HG02610 (cell line): ENCODE results near the gene SLAMF6.
"Not testable (repeated sequence)": the region's sequence is repeated elsewhere in the genome, so short reads cannot be mapped to it uniquely, and the experiment has no call there.

Source experiments
- ATAC-seq: cut with Tn5 transposase; IDR thresholded peaks from one replicate; pipeline ENCODE4 v1.9.1; 2021; ENCODE audit warnings: mild to moderate bottlenecking, moderate library complexity; ENCODE audit not compliant: unreplicated experiment

SLAMF6 gene

GRCh38 chr1:160542303-160542945 lies 19.4 kb upstream of the SLAMF6 start:
- no peak for ATAC-seq

GRCh38 chr1:160541622-160542302 lies 18.7 kb upstream of the SLAMF6 start:
- no peak for ATAC-seq

- ATAC-seq, result no peak
Observed at GRCh38 chr1:160540859-160541233, 17.8 kb upstream of the SLAMF6 start.

GRCh38 chr1:160539990-160540858 lies 17.2 kb upstream of the SLAMF6 start:
- ATAC-seq, result peak; percentile 93

- no peak for ATAC-seq
Observed at GRCh38 chr1:160539684-160539989, 16.6 kb upstream of the SLAMF6 start.

GRCh38 chr1:160538985-160539651 lies 16.1 kb upstream of the SLAMF6 start:
- no peak for ATAC-seq

DNA sequence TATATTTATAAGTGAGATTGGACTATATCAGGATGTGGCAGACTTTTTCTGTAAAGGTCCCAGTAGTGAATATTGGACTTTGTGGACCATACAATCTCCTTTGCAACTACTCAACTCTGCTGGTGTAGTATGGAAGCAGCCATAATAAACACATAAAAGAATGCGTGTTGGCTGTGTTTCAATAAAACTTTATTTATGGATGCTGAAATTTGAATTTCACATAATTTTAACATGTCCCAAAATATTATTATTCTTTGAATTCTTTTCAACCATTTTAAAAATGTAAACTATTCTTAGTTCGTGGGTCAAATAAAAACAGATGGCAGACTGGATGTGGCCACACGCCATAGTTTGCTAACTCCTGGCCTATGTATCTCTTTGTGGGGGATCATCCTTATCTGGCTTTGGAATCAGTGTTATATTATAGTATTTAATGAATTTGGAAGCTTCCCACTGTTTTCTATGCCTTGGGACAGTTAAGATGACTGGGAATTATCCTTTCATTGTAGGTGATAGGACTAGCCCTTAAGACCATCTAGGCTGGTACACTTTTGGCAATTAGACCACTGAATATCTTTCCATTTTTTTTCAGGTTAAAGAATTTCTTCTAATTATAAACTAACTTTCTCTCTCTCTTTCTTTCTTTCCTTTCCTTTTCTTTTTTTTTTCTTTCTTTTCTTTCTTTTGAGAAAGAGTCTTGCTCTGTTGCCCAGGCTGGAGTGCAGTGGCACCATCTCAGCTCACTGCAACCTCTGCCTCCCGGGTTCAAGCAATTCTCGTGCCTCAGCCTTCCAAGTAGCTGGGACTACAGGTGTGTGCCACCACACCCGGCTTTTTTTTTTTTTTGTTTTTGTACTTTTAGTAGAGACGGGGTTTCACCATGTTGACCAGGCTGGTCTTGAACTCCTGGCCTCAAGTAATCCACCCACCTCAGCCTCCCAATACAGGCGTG lies 14.9 kb upstream of the SLAMF6 start:
- no peak for ATAC-seq

GRCh38 chr1:160534823-160535605 lies 12.0 kb upstream of the SLAMF6 start:
- ATAC-seq, result no peak

DNA sequence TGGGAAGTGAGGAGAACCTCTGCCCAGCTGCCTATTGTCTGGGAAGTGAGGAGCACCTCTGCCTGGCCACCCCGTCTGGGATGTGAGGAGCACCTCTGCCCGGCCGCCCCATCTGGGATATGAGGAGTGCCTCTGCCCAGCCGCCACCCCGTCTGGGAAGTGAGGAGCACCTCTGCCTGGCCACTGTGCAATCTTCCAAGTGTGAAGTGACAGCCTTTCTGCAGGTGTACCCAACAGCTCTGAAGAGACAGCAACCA lies 9.4 kb upstream of the SLAMF6 start:
- not testable (repeated sequence) for ATAC-seq

- ATAC-seq, result not testable (repeated sequence)
Observed at GRCh38 chr1:160531809-160532556, 8.9 kb upstream of the SLAMF6 start.

DNA sequence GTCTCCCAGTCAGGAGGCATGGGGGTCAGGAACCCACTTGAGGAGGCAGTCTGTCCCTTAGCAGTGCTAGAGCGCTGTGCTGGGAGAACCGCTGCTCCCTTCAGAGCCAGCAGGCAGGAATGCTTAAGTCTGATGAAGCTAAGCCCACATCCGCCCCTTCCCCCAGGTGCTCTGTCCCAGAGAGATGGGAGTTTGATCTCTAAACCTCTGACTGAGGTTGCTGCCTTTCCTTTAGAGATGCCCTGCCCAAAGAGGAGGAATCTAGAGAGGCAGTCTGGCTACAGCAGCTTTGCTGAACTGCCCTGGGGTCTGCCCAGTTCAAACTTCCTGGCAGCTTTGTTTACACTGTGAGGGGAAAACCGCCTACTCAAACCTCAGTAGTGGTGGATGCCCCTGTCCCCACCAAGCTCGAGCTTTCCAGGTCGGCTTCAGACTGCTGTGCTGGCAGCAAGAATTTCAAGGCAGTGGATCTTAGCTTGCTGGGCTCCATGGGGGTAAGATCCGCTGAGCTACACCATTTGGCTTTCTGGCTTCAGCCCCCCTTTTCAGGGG lies 6.4 kb upstream of the SLAMF6 start:
- not testable (repeated sequence) for ATAC-seq

GRCh38 chr1:160523789-160524188 lies 734 bp upstream of the SLAMF6 start:
- ATAC-seq, result not testable (repeated sequence)

DNA sequence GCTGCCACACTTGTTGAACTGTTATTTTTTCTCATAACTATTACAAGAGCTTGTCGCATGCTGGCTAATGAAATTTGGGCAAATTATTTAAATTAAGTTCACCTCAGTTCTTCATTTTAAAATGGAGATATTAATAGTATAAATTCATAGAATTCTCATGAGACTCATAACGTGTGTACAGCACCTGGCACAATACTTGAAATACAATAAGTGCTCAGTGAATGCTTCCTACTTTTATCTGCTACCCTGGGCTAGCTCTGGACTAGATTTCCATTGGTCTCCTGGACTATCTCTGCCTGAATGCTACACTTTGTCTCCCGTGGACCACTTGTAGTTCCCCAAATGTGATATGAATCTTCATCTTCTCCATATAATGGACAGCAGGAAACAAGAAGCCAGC lies 919 bp downstream of the SLAMF6 start:
- ATAC-seq, result no peak

DNA sequence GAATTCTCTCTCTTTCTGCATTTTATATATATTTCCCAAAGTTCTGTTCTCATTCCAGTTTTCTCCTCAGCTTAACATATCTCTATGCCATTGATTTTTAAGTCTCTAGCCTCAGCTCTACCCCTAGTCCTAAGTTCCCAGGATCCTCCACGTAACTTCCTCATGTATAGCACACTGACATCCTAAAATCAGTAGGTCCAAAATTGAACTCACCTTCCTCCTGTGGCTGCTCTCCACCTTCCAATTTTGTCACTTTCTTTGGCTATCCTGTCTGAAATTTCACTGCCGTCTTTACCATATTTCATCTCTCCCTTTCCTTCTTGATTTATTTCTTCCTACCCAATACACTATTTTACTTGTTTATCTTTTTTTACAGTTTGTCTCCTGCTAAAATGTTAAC lies 1.5 kb downstream of the SLAMF6 start:
- no peak for ATAC-seq

GRCh38 chr1:160520999-160521398 lies 2.1 kb downstream of the SLAMF6 start:
- no peak for ATAC-seq

DNA sequence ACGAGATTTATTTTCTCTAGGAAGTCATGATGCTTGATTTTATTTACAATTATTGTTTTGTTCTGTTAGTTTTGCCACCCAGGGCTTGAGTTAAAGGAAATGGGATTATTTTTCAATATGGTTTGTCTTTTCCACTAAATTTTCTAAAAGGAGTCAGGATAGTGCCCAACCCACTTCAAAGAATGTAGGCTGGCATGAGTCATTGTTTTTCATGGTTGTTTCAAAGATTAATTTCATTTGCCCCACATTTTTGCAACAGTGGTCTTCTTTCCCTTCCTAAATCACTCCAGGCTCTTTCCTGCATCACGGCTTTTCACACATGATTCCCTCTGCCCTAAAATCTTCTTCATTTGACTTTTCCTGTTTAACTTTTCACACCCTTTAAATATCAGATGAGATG lies 2.5 kb downstream of the SLAMF6 start:
- ATAC-seq, result no peak

DNA sequence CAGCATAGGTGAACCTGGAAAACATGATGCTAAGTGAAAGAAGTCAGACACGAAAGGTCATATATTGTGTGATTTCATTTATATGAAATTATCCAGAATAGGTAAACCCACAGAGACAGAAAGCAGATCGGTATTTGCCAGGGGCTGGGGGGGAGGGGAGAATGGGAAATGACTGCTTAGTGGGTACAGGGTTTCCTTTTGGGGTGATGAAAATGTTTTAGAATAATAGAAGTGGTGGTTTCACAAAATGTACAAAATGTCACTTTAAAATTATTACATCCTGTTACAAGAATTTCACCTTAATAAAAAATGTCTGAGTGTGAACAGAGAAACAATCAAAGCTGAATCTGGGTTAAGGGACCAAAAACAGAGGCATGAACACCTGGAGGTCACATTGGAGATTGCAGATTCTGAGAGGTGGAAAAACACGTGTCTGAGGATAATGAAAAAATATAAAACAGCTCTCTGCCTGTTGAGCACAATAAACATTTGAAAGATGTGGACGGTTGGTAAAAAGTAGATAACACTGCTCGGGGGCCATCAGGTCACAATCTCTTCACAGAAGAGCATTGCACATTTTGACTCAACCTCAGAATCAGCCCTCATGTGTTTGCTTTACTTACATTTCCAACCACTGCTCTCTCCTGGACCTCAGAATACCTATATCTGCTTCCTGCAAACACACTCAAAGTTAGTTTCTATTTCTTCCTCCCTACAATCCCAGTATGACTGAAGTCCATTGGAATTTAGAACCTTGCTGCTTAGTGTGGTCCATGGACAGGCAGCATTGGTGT lies 3.2 kb downstream of the SLAMF6 start:
- peak; percentile 68 for ATAC-seq

- not testable (repeated sequence) for ATAC-seq
Observed at GRCh38 chr1:160517519-160517918, 5.5 kb downstream of the SLAMF6 start.
